Measurements from ENCODE around the gene ELMO3. TPM values are rescaled to one million over a fixed set of nuclear protein-coding genes. Genes with fewer than 3 reads are reported as not detected.

ELMO3 gene
- total RNA-seq, 6 donors from 2014 or later: 17.4 to 26.2 (median 24.4) TPM

GRCh38 chr16:67169011-67169451 lies 29.9 kb upstream of the ELMO3 start:
- WGBS, 2 donors: 65 to 70% methylated on average over 6 to 8 of the region's 9 CpGs
- peak overlapping the region in 3 of 4 donors; percentile 87 to 96 (median 96) for H3K27ac ChIP-seq
- ATAC-seq (ENCODE audit: low FRiP score in 2 of 2): no peak
- TF ChIP-seq EP300 (IDR thresholded peaks at IDR 0.05) (no peak), POLR2A (IDR thresholded peaks at IDR 0.05) (no peak), POLR2AphosphoS5 (IDR thresholded peaks at IDR 0.05) (no peak), CTCF (IDR thresholded peaks at IDR 0.05) (no peak)
- no peak overlapping the region for H3K4me3 ChIP-seq
- peaks cover 44 to 67% (median 64%) of the 10 kb centered on the region in 4 donors for H3K4me1 ChIP-seq
- H3K27me3 ChIP-seq: peaks cover 0 to 24% (median 9%) of the 10 kb centered on the region in 4 donors
- no peak for DNase-seq
- no peaks in the 10 kb centered on the region for H3K9me3 ChIP-seq
- H3K36me3 ChIP-seq: no peaks in the 10 kb centered on the region

GRCh38 chr16:67169642-67170167 lies 29.2 kb upstream of the ELMO3 start:
- ATAC-seq (ENCODE audit: low FRiP score in 2 of 2) (no peak), DNase-seq (peak in 1 of 2 donors; percentile 52)
- H3K27me3 ChIP-seq: peaks cover 0 to 24% (median 8%) of the 10 kb centered on the region in 4 donors
- WGBS, 2 donors: 8 to 13% methylated on average over 19 to 24 of the region's 24 CpGs
- H3K9me3 ChIP-seq: no peaks in the 10 kb centered on the region
- H3K4me1 ChIP-seq: peaks cover 44 to 67% (median 64%) of the 10 kb centered on the region in 4 donors
- peak overlapping the region in 3 of 4 donors; percentile 42 to 57 (median 52) for H3K4me3 ChIP-seq
- H3K27ac ChIP-seq: peak overlapping the region; percentile 87 to 96 (median 93)
- TF ChIP-seq POLR2A (IDR thresholded peaks at IDR 0.05) (no peak), CTCF (IDR thresholded peaks at IDR 0.05) (peak in 4 of 6 experiments; percentile 4 to 53 (median 30))
- H3K36me3 ChIP-seq: no peaks in the 10 kb centered on the region

- TF ChIP-seq CTCF (IDR thresholded peaks at IDR 0.05) (peak in 2 of 6 experiments; percentile 3 to 41), POLR2A (IDR thresholded peaks at IDR 0.05) (peak in 2 of 4 donors; percentile 37 to 55), POLR2AphosphoS5 (IDR thresholded peaks at IDR 0.05) (peak; percentile 56 to 61), EP300 (IDR thresholded peaks at IDR 0.05) (peak in 1 of 4 donors; percentile 16)
- no peaks in the 10 kb centered on the region for H3K9me3 ChIP-seq
- peak within 1 kb of the TSS; percentile 19 to 57 (median 47) for H3K4me3 ChIP-seq
- H3K36me3 ChIP-seq: peaks cover 0 to 2% (median 1%) of the 10 kb centered on the region in 4 donors
- ATAC-seq (ENCODE audit: low FRiP score in 2 of 2): peak; percentile 75 to 77
- H3K27ac ChIP-seq: peak within 1 kb of the TSS; percentile 87 to 96 (median 93)
- peaks cover 43 to 67% (median 64%) of the 10 kb centered on the region in 4 donors for H3K4me1 ChIP-seq
- peak; percentile 90 to 96 for DNase-seq
- peaks cover 0 to 17% (median 5%) of the 10 kb centered on the region in 4 donors for H3K27me3 ChIP-seq
- 0% methylated on average over 13 to 15 of the region's 50 CpGs for WGBS, 2 donors
These were observed 28.6 kb upstream of the ELMO3 start, which contains the start of gene NOL3 for GRCh38 chr16:67170168-67170948. NOL3 (plus strand) TSS chr16:67170538.

GRCh38 chr16:67170949-67171649 lies 27.8 kb upstream of the ELMO3 start:
- H3K9me3 ChIP-seq: no peaks in the 10 kb centered on the region
- peaks cover 0 to 10% (median 0%) of the 10 kb centered on the region in 4 donors for H3K27me3 ChIP-seq
- peak in 1 of 4 donors; percentile 6 for TF ChIP-seq POLR2A (IDR thresholded peaks at IDR 0.05)
- no peak for TF ChIP-seq POLR2AphosphoS5 (IDR thresholded peaks at IDR 0.05)
- ATAC-seq (ENCODE audit: low FRiP score in 2 of 2): peak; percentile 2 to 4
- peaks cover 0 to 6% (median 1%) of the 10 kb centered on the region in 4 donors for H3K36me3 ChIP-seq
- DNase-seq: no peak
- WGBS, 2 donors: 48 to 62% methylated on average over 12 of the region's 14 CpGs
- peak overlapping the region; percentile 87 to 96 (median 93) for H3K27ac ChIP-seq
- H3K4me1 ChIP-seq: peaks cover 43 to 66% (median 60%) of the 10 kb centered on the region in 4 donors
- H3K4me3 ChIP-seq: peak overlapping the region; percentile 19 to 57 (median 47)

Data from upper lobe of left lung (tissue), 6 donors.